MCF 10A (cell line): ENCODE measurements around the gene ITIH2. TPM values are rescaled to one million over a fixed set of nuclear protein-coding genes. Genes with fewer than 3 reads are reported as not detected.
A peak's percentile ranks its signal among the peaks of the same experiment; 100 is the strongest.

ENCODE experiments used
- BruUV-seq: library from RNA; stranded (reverse); fragments of 400-500 nt; replicated peaks from 2 replicates; lab custom pipeline; 2021; lab: Mats Ljungman, UMichigan
- CTCF ChIA-PET: fragments of 300-600 bp; sonication (Branson Sonifier 250); formaldehyde crosslinking; extraction: SDS; loops from one replicate; lab custom pipeline; 2021; ENCODE audit warnings: antibody characterized with exemption, inconsistent platforms; lab: Yijun Ruan, JAX
- POLR2A ChIA-PET: fragments of 300-600, 350-650 bp; sonication (Branson Sonifier 250); formaldehyde crosslinking; extraction: SDS; loops from one replicate; lab custom pipeline; 2020; ENCODE audit warnings: antibody characterized with exemption, inconsistent platforms; lab: Yijun Ruan, JAX
- DNase-seq: peaks from one replicate; pipeline ENCODE4 v3.0.0-alpha.2; 2018; ENCODE audit not compliant: unreplicated experiment
- H3K27ac Mint-ChIP-seq: one replicate; pipeline ENCODE4 v1.8.0; 2022; ENCODE audit warnings: mild to moderate bottlenecking, low read depth, mixed read lengths; ENCODE audit not compliant: unreplicated experiment
- H3K27me3 Mint-ChIP-seq: one replicate; pipeline ENCODE4 v1.8.0; 2022; ENCODE audit warnings: mixed read lengths; ENCODE audit not compliant: insufficient read depth, unreplicated experiment
- H3K36me3 Mint-ChIP-seq: one replicate; pipeline ENCODE4 v1.8.0; 2022; ENCODE audit warnings: mild to moderate bottlenecking, moderate library complexity, mixed read lengths; ENCODE audit not compliant: insufficient read depth, unreplicated experiment
- H3K4me1 Mint-ChIP-seq: one replicate; pipeline ENCODE4 v1.8.0; 2022; ENCODE audit warnings: mixed read lengths; ENCODE audit not compliant: insufficient read depth, unreplicated experiment
- H3K4me3 Mint-ChIP-seq: one replicate; pipeline ENCODE4 v1.8.0; 2022; ENCODE audit warnings: mild to moderate bottlenecking, moderate library complexity, mixed read lengths; ENCODE audit not compliant: unreplicated experiment
- H3K9me3 Mint-ChIP-seq: one replicate; pipeline ENCODE4 v1.8.0; 2022; ENCODE audit warnings: mixed read lengths; ENCODE audit not compliant: unreplicated experiment
- intact Hi-C: fragments of 100-400 bp; cut with micrococcal nuclease; formaldehyde crosslinking; loops from 2 replicates; pipeline ENCODE4 v1.14.1; 2022
- total RNA-seq: library from RNA; stranded (reverse); gene quantifications from 2 replicates; pipeline ENCODE4 v1.2.3, GENCODE V29; 2022
- TF ChIP-seq, protein P1 (sequence below): fragments of 200-600 bp; IDR thresholded peaks from one replicate; pipeline ENCODE4 v1.8.0; 2022; ENCODE audit warnings: antibody characterized with exemption, mild to moderate bottlenecking; ENCODE audit not compliant: unreplicated experiment

Gene ITIH2
- total RNA-seq, 1 experiment from 2014 or later = not detected

DNA sequence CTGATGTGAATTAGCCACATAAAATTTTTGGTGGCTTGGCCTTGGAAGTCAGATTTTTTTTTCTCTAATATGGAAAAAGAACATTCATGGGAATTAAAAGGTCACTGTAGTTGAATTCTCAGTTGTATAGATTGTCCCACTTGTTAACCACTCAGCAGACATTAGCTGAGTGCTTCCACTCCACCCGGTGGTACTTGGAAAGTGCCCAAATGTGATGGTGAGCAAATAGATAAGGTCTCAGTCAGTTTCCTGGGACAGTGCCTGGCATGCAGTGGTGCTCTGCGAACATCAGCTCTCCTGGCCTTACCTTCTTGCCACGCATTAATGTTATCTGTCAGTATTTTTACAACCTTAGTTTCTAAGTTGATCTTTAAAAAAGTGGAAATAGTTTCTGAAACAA is 86.3 kb downstream of the ITIH2 start:
- no peaks in the 10 kb centered on the region for H3K9me3 Mint-ChIP-seq
- intact Hi-C loops = no loop called here
- H3K27ac Mint-ChIP-seq = no peak overlapping the region
- ChIA-PET CTCF (interaction anchor here (0.5 to 1.2 kb wide), 4 partner anchors 29 to 177 kb away, joined by 3 read pairs; partner anchors contain the start of gene TAF3), POLR2A (interaction anchor here (0.6 to 3.5 kb wide), 10 partner anchors 9 to 1365 kb away, joined by 3 to 129 read pairs (median 16); partner anchors contain the start of gene TAF3)
- H3K4me3 Mint-ChIP-seq = no peak overlapping the region
- H3K27me3 Mint-ChIP-seq = no peaks in the 10 kb centered on the region
- peaks cover 29% of the 10 kb centered on the region for H3K36me3 Mint-ChIP-seq
- peaks cover 33% of the 10 kb centered on the region for H3K4me1 Mint-ChIP-seq
- DNase-seq = peak; percentile 23
- TF ChIP-seq, protein P1, sequence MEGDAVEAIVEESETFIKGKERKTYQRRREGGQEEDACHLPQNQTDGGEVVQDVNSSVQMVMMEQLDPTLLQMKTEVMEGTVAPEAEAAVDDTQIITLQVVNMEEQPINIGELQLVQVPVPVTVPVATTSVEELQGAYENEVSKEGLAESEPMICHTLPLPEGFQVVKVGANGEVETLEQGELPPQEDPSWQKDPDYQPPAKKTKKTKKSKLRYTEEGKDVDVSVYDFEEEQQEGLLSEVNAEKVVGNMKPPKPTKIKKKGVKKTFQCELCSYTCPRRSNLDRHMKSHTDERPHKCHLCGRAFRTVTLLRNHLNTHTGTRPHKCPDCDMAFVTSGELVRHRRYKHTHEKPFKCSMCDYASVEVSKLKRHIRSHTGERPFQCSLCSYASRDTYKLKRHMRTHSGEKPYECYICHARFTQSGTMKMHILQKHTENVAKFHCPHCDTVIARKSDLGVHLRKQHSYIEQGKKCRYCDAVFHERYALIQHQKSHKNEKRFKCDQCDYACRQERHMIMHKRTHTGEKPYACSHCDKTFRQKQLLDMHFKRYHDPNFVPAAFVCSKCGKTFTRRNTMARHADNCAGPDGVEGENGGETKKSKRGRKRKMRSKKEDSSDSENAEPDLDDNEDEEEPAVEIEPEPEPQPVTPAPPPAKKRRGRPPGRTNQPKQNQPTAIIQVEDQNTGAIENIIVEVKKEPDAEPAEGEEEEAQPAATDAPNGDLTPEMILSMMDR = no peak
- BruUV-seq = no TSS peak

DNA sequence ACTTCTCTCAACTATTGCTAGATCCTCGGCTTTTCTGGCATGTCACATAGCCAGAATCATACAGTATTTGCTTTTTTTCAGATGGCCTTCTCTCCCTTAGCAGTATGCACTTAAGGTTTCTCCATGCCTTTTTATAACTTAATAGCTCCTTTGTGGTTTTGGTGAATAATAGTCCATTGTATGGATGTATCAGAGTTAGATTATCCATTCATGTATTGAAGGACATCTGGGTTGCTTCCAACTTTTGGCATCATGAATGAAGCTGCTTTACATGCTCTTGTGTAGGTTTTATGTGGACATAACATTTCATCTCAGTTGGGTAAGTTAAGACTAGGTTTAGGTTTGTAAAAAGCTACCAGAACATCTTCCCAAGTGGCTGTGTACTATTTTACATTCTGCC is 89.4 kb downstream of the ITIH2 start:
- TF ChIP-seq, protein P1 = no peak
- POLR2A ChIA-PET = interaction anchor here (1.6 to 2.4 kb wide), 2 partner anchors 16 to 26 kb away, joined by 9 to 17 read pairs; partner anchors contain the start of gene TAF3
- CTCF ChIA-PET = interaction anchor here (0.8 to 1.4 kb wide), 3 partner anchors 23 to 1512 kb away, joined by 3 to 4 read pairs (median 3); no protein-coding TSS in a partner anchor
- no TSS peak for BruUV-seq
- DNase-seq = no peak
- intact Hi-C loops = no loop called here
- Mint-ChIP-seq H3K36me3 (peaks cover 46% of the 10 kb centered on the region), H3K9me3 (no peaks in the 10 kb centered on the region), H3K4me3 (no peak overlapping the region), H3K27ac (peak overlapping the region; percentile 52), H3K27me3 (no peaks in the 10 kb centered on the region), H3K4me1 (peaks cover 48% of the 10 kb centered on the region)

GRCh38 chr10:7794251-7795026 is 91.3 kb downstream of the ITIH2 start:
- CTCF ChIA-PET = interaction anchor here (0.6 to 0.9 kb wide), 2 partner anchors 16 to 30 kb away, joined by 3 to 4 read pairs; no protein-coding TSS in a partner anchor

More at GRCh38 chr10:7794251-7795026, 91.3 kb downstream of the ITIH2 start:
- intact Hi-C loops = no loop called here
- Mint-ChIP-seq H3K27me3 (no peaks in the 10 kb centered on the region), H3K36me3 (peaks cover 65% of the 10 kb centered on the region), H3K9me3 (no peaks in the 10 kb centered on the region), H3K4me1 (peaks cover 50% of the 10 kb centered on the region), H3K4me3 (no peak overlapping the region), H3K27ac (peak overlapping the region; percentile 19)
- no peak for DNase-seq
- BruUV-seq = no TSS peak
- POLR2A ChIA-PET = interaction anchor here (0.5 kb wide), 1 partner anchor 29 kb away, joined by 3 read pairs; no protein-coding TSS in a partner anchor
- TF ChIP-seq, protein P1 = no peak
